ENCODE measurements around the gene ARF4. TPM values are rescaled to one million over a fixed set of nuclear protein-coding genes. Genes with fewer than 3 reads are reported as not detected.

ARF4 gene
- total RNA-seq, 1 experiment from 2014 or later, result 112 TPM

- BruUV-seq (replicated peaks), result no TSS peak
- no peak for TF ChIP-seq YY1 (IDR thresholded peaks at IDR 0.05; ENCODE audit: extremely low read depth, insufficient replicate concordance, low read depth, low read length)
- no peak for TF ChIP-seq CEBPB (IDR thresholded peaks at IDR 0.05; ENCODE audit: low read depth)
- TF ChIP-seq JUND (IDR thresholded peaks at IDR 0.05), result no peak
- TF ChIP-seq POLR2A (IDR thresholded peaks at IDR 0.05; ENCODE audit: borderline replicate concordance, extremely low read depth, insufficient read depth, insufficient read length), result no peak
- TF ChIP-seq RAD21 (IDR thresholded peaks at IDR 0.05; ENCODE audit: low read depth), result no peak
- TF ChIP-seq SP1 (IDR thresholded peaks at IDR 0.05; ENCODE audit: low read depth), result no peak
- no peak for TF ChIP-seq TCF7L2 (IDR thresholded peaks at IDR 0.05; ENCODE audit: borderline replicate concordance, extremely low read depth, insufficient read depth, insufficient read length)
- TF ChIP-seq FOSL1 (IDR thresholded peaks at IDR 0.05; ENCODE audit: low read depth), result no peak
- no peak for TF ChIP-seq ELF1 (IDR thresholded peaks at IDR 0.05; ENCODE audit: borderline replicate concordance, low read depth)
- TF ChIP-seq CBX3 (IDR thresholded peaks at IDR 0.05; ENCODE audit: low read depth), result no peak
- TF ChIP-seq POLR2AphosphoS5 (IDR thresholded peaks at IDR 0.05; ENCODE audit: low read depth, low read length), result no peak
- no peak for TF ChIP-seq EGR1 (IDR thresholded peaks at IDR 0.05; ENCODE audit: low read depth)
- TF ChIP-seq REST (IDR thresholded peaks at IDR 0.05; ENCODE audit: low read depth), result no peak
- no peak for TF ChIP-seq EZH2 (IDR thresholded peaks at IDR 0.05)
- TF ChIP-seq SIN3A (IDR thresholded peaks at IDR 0.05; ENCODE audit: low read depth), result no peak
- TF ChIP-seq EZH2phosphoT487 (IDR thresholded peaks at IDR 0.05; ENCODE audit: borderline replicate concordance), result no peak
- TF ChIP-seq SRF (IDR thresholded peaks at IDR 0.05; ENCODE audit: low read depth), result no peak
- RAD21 ChIA-PET (ENCODE audit: low non-redundant PET in 1 of 2, low total read pairs in 2 of 2, uncharacterized antibody in 2 of 2, unreplicated experiment in 2 of 2), result no interaction called here
- Histone ChIP-seq H3K9ac (ENCODE audit: low read length) (no peak overlapping the region), H3K4me1 (ENCODE audit: control insufficient read depth in 1 of 2, insufficient read depth in 2 of 2, low read length in 2 of 2) (peaks cover 5 to 17% of the 10 kb centered on the region in 2 experiments; a peak in 3 of 4 replicates), H3K9me2 (ENCODE audit: insufficient read depth) (no peaks in the 10 kb centered on the region), H3K27ac (ENCODE audit: low read depth, low read length) (no peak overlapping the region), H4K20me1 (ENCODE audit: insufficient read depth) (0 out of 2 replicates have a peak, but pooled peaks cover 8% of the 10 kb centered on the region), H3K79me2 (ENCODE audit: insufficient read depth, low read length) (peaks cover 94% of the 10 kb centered on the region), H3K36me3 (ENCODE audit: control insufficient read depth in 1 of 2, insufficient read depth in 2 of 2, low read length in 2 of 2) (peaks cover 0 to 2% of the 10 kb centered on the region in 2 experiments; a peak in 2 of 4 replicates), H3K27me3 (ENCODE audit: insufficient read depth, low read length) (no peaks in the 10 kb centered on the region), H3K9me3 (ENCODE audit: control insufficient read depth in 1 of 2, insufficient read depth in 1 of 2, low read depth in 1 of 2, low read length in 2 of 2) (no peaks in the 10 kb centered on the region), H3K4me3 (replicated peaks in 1 of 2; ENCODE audit: low read depth in 1 of 2, low read length in 2 of 2) (no peak overlapping the region), H2AFZ (ENCODE audit: low read depth, low read length, poor library complexity, severe bottlenecking) (no peak overlapping the region), H3K4me2 (ENCODE audit: low read length) (no peak overlapping the region)
- ATAC-seq (no peak), DNase-seq (ENCODE audit: low read depth, low spot score) (no peak)
- CTCF ChIA-PET, result no interaction called here
- POLR2A ChIA-PET, result no interaction called here
- intact Hi-C loops (cut with micrococcal nuclease), result no loop called here
These were observed 3.0 kb downstream of the ARF4 start for GRCh38 chr3:57594144-57594543.
